Activated CD4-positive, alpha-beta T cell treated with anti-CD3 and anti-CD28 coated beads, Interleukin-2, amount 10 ng/mL, durations not matched to agents 7 days and 5 days (primary cell): ENCODE data around the gene CYP2E1. TPM values are rescaled to one million over a fixed set of nuclear protein-coding genes. Genes with fewer than 3 reads are reported as not detected.
"Not testable (repeated sequence)": the region's sequence is repeated elsewhere in the genome, so short reads cannot be mapped to it uniquely, and the experiment has no call there.

Experiments used
- CTCF ChIA-PET: fragments of 350-600 bp; sonication (Branson Sonifier 250); formaldehyde crosslinking; loops from one replicate; lab custom pipeline; 2021; ENCODE audit warnings: antibody characterized with exemption; lab: Charles Lee
- POLR2A ChIA-PET: fragments of 350-600 bp; sonication (Branson Sonifier 250); formaldehyde crosslinking; loops from one replicate; lab custom pipeline; 2021; ENCODE audit warnings: antibody characterized with exemption; lab: Charles Lee
- DNase-seq: peaks from one replicate; pipeline ENCODE4 v3.0.0-alpha.2; 2020
- H3K27ac Mint-ChIP-seq: one replicate; pipeline ENCODE4 v1.8.0; 2021; ENCODE audit warnings: mild to moderate bottlenecking, moderate library complexity, mixed read lengths
- H3K27me3 Mint-ChIP-seq: one replicate; pipeline ENCODE4 v1.8.0; 2021; ENCODE audit warnings: mixed read lengths
- H3K36me3 Mint-ChIP-seq: one replicate; pipeline ENCODE4 v1.8.0; 2021; ENCODE audit warnings: low read depth, mixed read lengths
- H3K4me1 Mint-ChIP-seq: one replicate; pipeline ENCODE4 v1.8.0; 2021; ENCODE audit warnings: mixed read lengths
- H3K4me3 Mint-ChIP-seq: one replicate; pipeline ENCODE4 v1.8.0; 2021; ENCODE audit warnings: mild to moderate bottlenecking, moderate library complexity, mixed read lengths
- H3K9me3 Mint-ChIP-seq: one replicate; pipeline ENCODE4 v1.8.0; 2021; ENCODE audit warnings: mixed read lengths
- total RNA-seq, 2 experiments: library from RNA; stranded (reverse); gene quantifications; one replicate each; pipeline ENCODE4 v1.2.3, GENCODE V29; 2021

CYP2E1 gene
- total RNA-seq, 2 experiments from 2014 or later, result 0.48 to 0.79 TPM

DNA sequence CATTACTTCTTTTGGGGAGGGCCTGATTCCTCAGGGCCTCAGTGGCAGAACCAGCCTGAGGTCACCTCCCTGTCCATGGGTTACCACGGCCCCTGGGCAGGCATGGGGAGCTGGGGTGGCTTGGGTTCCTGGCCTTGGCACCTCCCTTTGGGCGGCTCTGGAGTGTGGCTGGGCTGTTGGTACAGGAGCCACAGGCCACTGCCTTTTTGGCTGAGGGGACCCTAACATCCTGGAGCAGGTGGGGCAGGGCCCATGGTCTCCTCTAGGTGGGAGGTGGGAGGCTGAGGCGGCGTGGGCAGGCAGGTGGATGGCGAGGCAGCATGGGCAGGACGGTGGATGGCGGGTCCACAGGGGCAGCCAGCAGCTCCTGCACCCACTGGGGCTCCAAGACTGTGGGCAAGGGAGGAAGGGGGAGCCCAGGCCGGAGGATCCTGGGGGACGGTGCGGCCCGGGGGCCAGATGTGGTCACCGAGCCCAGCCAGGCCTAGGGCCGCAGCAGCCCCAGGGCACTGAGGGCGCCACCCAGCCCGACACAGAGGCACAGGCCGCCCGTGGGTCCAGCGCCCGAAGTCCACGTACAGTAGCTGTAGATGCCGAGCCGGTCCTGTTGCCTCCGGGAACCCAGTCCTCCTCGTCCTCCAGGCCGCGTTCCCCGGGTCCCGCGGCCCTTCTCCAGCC, 40.6 kb downstream of the CYP2E1 start:
- no peaks in the 10 kb centered on the region for H3K9me3 Mint-ChIP-seq
- ChIA-PET POLR2A (no interaction called here), CTCF (no interaction called here)
- no peaks in the 10 kb centered on the region for H3K4me1 Mint-ChIP-seq
- no peak overlapping the region for H3K27ac Mint-ChIP-seq
- no peak for DNase-seq
- no peak overlapping the region for H3K4me3 Mint-ChIP-seq
- H3K36me3 Mint-ChIP-seq, result no peaks in the 10 kb centered on the region
- peaks cover 2% of the 10 kb centered on the region for H3K27me3 Mint-ChIP-seq

GRCh38 chr10:133568287-133568614, 41.1 kb downstream of the CYP2E1 start:
- Mint-ChIP-seq H3K4me1 (no peaks in the 10 kb centered on the region), H3K36me3 (peaks cover under 1% of the 10 kb centered on the region), H3K27me3 (peaks cover 3% of the 10 kb centered on the region), H3K9me3 (peaks cover 3% of the 10 kb centered on the region), H3K27ac (no peak overlapping the region), H3K4me3 (no peak overlapping the region)
- ChIA-PET POLR2A (no interaction called here), CTCF (no interaction called here)
- no peak for DNase-seq

- H3K4me3 Mint-ChIP-seq, H3K27ac Mint-ChIP-seq, DNase-seq, CTCF ChIA-PET, POLR2A ChIA-PET, H3K27me3 Mint-ChIP-seq, H3K9me3 Mint-ChIP-seq, H3K4me1 Mint-ChIP-seq, H3K36me3 Mint-ChIP-seq: not testable (repeated sequence)
Measured at GRCh38 chr10:133568831-133569527, 41.8 kb downstream of the CYP2E1 start.

DNA sequence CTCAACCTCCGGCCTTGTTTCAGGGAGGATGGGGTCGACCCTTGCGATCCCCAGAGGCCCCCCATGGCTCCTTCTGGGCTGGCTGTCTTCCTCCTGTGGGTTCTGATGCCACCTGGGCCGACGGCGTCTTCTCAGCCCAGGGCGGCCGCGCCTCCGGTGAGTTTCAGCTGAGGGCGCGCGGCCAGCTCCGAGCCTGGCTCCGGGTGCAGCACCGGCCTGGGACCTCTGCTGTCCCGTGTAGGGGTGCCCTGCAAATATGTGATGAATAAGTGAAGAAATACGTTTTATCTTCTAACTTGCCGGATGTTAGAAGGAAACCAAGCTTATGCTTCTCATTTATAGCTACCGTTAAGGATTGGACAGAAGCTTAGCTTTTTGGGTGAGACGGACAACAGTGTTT, 42.6 kb downstream of the CYP2E1 start:
- H3K27ac Mint-ChIP-seq, CTCF ChIA-PET, DNase-seq, H3K4me1 Mint-ChIP-seq, H3K36me3 Mint-ChIP-seq, POLR2A ChIA-PET, H3K27me3 Mint-ChIP-seq, H3K4me3 Mint-ChIP-seq: not testable (repeated sequence)
- peaks cover 13% of the 10 kb centered on the region for H3K9me3 Mint-ChIP-seq

DNA sequence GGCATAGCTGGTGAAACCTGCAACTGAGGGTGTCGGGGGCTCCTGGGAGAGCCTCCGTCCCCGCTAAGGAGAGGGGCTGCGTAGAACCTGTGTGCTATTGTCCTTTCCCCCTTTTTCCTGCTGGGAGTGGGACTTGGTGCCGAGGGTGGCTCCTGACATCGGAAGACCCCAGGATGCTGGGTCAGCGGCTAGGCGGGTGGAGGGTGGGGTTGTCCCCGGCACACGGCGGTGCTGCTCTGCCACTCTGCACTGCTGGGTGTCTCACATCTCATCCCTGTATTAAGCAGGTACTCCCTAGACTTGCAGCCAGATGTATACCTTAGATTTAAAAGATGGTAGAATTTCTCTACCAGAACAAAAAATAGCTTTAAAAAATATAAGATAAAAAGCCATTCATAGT, 44.9 kb downstream of the CYP2E1 start:
- H3K27me3 Mint-ChIP-seq, CTCF ChIA-PET, DNase-seq, H3K27ac Mint-ChIP-seq, POLR2A ChIA-PET, H3K4me1 Mint-ChIP-seq, H3K36me3 Mint-ChIP-seq, H3K4me3 Mint-ChIP-seq: not testable (repeated sequence)
- peaks cover 13% of the 10 kb centered on the region for H3K9me3 Mint-ChIP-seq

DNA sequence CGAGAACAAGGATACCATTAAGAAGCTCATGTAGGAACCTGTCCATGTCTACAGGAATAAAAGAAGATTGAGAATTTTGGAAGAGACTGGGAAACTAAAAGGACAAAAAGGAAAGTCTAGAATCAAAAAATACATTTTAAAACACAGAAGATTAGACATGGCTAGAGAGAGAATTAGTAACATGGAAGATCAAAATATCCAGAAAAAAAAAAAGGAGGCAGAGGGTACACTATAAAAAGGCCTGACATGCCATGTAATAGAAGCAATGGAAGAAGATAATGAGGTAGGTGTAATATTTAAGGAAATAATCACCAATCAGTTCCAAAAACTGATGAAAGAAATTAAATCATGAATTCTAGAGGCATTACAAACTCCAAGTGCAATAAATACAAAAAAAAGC, 46.3 kb downstream of the CYP2E1 start:
- DNase-seq, H3K27ac Mint-ChIP-seq, H3K4me3 Mint-ChIP-seq, H3K36me3 Mint-ChIP-seq, H3K27me3 Mint-ChIP-seq, CTCF ChIA-PET, POLR2A ChIA-PET, H3K4me1 Mint-ChIP-seq: not testable (repeated sequence)
- peaks cover 13% of the 10 kb centered on the region for H3K9me3 Mint-ChIP-seq

DNA sequence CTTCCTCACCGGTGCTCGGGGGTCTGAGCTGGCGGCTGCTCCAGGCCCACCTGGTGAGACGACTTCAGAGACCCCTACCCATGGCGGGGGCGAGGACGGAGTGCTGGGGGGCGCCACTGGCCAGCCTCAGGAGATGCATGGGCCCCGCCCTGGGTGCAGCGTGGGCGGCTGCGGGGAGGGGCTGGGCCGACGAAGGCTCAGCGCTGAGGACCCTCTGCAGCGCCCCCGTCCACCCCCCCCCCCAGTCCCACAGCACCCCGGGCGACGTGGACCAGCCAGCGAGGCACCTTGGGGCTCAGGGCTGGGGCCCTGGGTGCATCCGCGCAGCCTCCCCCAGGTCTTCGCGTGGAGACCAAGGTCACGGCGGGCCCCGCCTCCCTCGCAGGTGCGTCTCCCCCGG, 49.9 kb downstream of the CYP2E1 start:
- H3K36me3 Mint-ChIP-seq, CTCF ChIA-PET, H3K4me3 Mint-ChIP-seq, H3K27ac Mint-ChIP-seq, DNase-seq, H3K4me1 Mint-ChIP-seq, H3K27me3 Mint-ChIP-seq, POLR2A ChIA-PET: not testable (repeated sequence)
- H3K9me3 Mint-ChIP-seq, result peaks cover 13% of the 10 kb centered on the region

Other genes with a start within 250 kb of the CYP2E1 start
- gene TUBGCP2, start 218.5 kb upstream of the CYP2E1 start, total RNA-seq, result 10 to 100 TPM; 52.4 to 54.2 TPM
- 10 to 100 TPM; 54.5 to 59.7 TPM for gene ZNF511, start 218.4 kb upstream of the CYP2E1 start, total RNA-seq
- gene CALY, start 190.5 kb upstream of the CYP2E1 start, total RNA-seq, result not detected
- gene PRAP1, start 180.0 kb upstream of the CYP2E1 start, total RNA-seq, result not detected
- gene FUOM, start 169.3 kb upstream of the CYP2E1 start, total RNA-seq, result 10 to 100 TPM; 11.9 to 16.2 TPM
- gene ECHS1, start 154.0 kb upstream of the CYP2E1 start, total RNA-seq, result 10 to 100 TPM; 34.9 to 40.2 TPM
- gene PAOX, start 148.1 kb upstream of the CYP2E1 start, total RNA-seq, result 1 to 10 TPM; 2.6 to 5.0 TPM
- gene MTG1, start 133.2 kb upstream of the CYP2E1 start, total RNA-seq, result 10 to 100 TPM; 47.7 to 56.1 TPM
- not detected for gene SPRN, start 102.7 kb upstream of the CYP2E1 start, total RNA-seq
- gene SCART1, start 73.4 kb upstream of the CYP2E1 start, total RNA-seq, result 1 to 10 TPM; 3.7 to 4.5 TPM
- gene SYCE1, start 38.2 kb downstream of the CYP2E1 start, total RNA-seq, result under 1 TPM; 0.29 to 0.35 TPM
- gene FRG2B, start 99.4 kb downstream of the CYP2E1 start, total RNA-seq, result not detected